HG03439 (cell line): ENCODE measurements around the gene CHRNA4.

Experiments used
- ATAC-seq: cut with Tn5 transposase; IDR thresholded peaks from one replicate; pipeline ENCODE4 v1.9.1; 2021; ENCODE audit warnings: mild to moderate bottlenecking, moderate library complexity; ENCODE audit not compliant: unreplicated experiment

CHRNA4 gene

GRCh38 chr20:63360850-63361518 lies at the start of gene CHRNA4:
CHRNA4 (minus strand) TSS chr20:63361349; CDS start chr20:63361165, 184 bp downstream.
- no peak for ATAC-seq

DNA sequence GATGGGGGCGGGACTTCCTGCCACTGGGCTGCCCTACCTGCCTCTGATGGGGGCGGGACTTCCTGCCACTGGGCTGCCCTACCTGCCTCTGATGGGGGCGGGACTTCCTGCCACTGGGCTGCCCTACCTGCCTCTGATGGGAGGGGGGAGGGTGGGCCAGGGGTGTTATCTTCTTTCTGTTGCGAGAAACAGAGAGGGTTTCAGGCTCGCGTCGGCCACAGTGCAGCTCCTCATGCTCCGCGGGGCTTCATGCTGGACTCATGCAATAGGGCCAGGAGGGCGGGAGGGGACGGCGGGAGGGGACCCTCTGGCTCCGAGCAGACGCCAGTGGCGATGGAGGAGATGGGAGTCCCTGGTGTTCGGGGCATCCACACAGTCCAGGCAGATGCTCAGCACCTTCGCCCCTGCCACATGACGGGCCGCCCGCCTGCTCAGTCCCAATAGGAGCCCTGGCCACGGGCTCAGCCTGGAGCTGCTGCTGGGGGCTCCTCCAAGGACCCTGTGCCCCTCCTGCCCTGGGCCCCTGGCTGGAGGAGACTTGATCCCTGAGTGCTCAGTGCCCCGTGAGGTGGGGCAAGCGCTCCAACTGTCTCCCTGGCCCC lies 48.8 kb upstream of the CHRNA4 start:
- no peak for ATAC-seq

- ATAC-seq: no peak
Measured at GRCh38 chr20:63409066-63409833, 48.1 kb upstream of the CHRNA4 start.

GRCh38 chr20:63408684-63409046 lies 47.5 kb upstream of the CHRNA4 start:
- no peak for ATAC-seq

GRCh38 chr20:63407928-63408683 lies 47.0 kb upstream of the CHRNA4 start:
- no peak for ATAC-seq

- ATAC-seq: no peak
Measured at GRCh38 chr20:63406617-63407245, 45.6 kb upstream of the CHRNA4 start.

DNA sequence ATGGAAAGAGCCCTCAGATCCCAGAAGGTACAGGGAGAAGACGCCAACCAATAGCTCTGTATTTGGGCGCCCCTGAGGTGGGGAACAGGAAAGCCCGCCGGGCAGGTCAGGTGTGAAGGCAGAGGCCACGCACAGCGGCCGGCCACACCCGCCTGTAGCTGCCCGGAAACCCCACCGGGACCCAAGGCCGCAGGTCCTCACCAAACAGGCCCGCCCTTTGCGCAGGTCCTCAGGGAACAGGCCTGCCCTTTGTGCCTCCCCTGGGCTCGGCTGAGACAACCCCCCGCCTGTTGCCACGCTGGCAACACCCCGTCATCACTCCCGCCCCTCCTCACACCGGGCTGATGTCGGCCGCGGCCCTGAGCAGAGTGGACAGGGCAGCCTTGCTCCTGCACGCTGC lies 44.9 kb upstream of the CHRNA4 start:
- no peak for ATAC-seq

GRCh38 chr20:63405102-63405730 lies 44.1 kb upstream of the CHRNA4 start:
- no peak for ATAC-seq

- ATAC-seq: no peak
Measured at GRCh38 chr20:63404129-63405085, 43.3 kb upstream of the CHRNA4 start.

DNA sequence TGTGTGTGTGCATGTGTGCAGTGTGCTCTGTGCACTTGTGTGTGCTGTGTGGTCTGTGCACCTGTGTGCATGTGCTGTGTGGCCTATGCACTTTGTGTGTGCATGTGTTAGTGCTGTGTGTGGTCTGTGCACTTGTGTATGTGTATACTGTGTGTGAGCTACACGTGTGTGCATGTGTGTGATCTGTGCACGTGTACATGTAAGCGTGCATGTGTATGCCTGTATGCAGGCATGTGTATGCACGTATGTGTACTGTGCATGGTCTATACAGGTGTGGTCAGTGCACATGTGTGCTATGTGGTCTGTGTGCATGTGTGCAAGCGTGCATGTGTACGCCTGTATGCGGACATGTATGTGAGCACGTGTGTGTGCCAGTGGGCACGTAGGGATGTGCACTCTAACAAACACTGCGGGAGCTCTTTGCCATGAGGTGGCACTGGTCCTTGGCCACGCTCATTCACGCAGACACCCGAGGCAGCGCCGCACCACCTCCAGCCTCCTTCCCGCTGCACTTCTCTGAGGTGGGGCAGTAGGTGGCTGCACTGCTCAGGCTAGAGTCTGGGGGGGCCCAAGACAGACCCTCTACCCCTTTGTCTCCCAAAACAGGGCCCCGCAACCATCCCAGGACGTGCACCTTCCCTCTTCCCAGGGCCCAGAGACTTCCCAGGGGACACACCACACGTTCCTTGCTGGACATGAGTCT lies 42.4 kb upstream of the CHRNA4 start:
- no peak for ATAC-seq

DNA sequence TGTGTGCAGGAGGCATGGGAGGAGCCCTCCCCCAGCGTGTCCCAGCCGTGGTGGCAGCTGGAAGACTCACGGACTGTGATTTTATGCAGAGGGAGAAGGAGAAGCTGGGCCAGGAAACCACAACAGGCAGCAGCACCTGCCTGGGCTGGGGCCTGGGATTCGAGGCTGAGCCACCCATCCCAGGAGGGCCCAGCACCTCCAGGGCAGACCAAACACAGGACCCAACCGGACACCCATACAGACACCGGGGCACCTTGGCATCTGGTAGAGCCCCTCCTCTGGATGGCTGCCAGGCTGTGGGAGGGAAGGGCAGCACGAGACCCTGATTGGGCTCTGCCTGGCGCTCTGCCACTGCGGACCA lies 41.7 kb upstream of the CHRNA4 start:
- no peak for ATAC-seq

DNA sequence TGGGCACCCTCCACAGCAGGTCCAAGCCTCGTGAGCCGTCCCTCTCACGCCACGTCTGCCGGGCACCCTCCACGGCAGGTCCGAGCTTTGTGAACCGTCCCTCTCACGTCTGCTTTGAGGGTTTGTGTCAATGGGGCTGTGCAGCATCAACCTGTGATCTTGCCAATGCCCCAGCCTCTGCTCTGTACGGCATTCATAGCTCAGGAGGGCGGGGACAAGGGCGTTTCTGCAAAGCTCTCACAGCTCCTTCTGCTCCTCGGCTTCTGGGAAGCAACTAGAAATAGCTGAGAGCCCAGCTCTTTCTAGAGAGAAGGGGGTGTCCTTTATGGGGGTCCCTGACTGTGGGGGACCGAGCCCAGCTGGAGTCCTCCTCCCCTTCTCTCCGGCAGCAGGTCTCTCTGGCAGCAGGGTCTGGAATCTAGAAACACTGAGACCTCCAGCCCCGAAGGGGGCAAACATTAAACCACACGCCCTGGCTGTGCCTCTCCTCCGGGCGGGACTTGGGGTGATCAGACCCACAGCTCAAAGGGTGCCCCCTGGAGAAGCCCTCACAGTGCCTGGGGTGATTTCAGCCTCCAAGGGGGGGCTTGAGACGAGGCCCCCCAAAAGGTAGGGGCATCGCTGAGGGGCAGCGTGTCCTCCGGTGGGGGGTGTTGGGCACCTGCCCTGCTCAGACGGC lies 41.2 kb upstream of the CHRNA4 start:
- no peak for ATAC-seq

DNA sequence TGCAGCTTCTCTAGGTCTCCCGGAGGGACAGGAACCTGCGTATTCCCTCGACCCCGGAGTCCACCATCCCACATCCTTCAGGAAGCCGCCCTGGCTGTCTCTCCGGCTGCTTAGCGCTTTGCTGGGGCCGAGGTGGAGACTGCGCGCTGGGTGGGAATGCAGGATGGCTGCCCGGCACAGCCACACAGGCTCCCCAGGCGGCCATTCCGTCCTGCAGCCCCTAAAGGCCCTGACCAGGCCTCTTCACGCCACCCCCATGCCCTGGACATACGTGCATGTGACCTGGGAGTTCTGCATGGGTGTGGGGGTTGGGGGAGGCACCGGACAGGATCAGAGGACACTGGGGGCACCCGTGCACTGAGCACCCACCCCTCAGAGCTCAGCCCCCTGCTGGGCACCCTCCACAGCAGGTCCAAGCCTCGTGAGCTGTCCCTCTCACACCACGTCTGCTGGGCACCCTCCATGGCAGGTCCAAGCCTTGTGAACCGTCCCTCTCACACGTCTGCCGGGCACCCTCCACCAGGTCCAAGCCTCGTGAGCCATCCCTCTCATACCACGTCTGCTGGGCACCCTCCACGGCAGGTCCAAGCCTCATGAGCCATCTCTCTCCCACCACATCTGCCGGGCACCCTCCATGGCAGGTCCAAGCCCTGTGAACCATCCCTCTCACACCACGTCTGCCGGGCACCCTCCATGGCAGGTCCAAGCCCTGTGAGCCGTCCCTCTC lies 40.4 kb upstream of the CHRNA4 start:
- ATAC-seq: no peak

DNA sequence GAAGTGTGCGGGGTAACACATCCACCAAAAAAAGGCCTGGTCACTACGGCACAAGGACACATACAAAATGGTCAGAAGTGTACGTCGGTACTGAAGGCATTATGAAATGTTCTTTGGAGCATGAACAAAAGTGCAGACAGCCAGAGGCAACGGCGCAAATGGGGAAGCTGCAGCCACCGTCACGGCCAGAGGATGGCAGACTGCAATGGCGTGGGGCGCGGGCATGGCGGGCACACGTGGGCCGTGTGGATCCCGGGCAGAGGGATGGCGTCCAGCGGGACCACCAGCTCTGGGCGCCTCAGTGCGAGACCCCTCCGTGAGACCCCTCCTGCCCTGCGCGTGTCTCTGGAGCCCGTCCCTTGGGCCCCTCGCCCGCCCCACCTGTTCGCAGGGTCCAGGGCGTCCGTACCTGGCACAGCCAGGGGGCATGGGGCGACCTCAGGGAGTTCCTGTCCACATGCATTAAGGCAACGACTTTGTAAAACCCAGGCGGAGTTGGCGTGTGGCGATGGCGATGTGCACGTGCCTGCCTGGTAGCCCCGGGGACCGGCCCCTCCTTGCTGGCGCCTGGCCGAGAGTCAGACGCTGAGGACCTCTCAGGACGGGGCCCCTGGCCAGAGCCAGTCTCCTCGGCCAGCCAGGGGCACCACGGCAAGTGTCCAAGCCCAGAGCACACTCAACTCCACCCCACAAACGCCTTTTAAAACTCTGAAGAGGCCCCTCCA lies 39.5 kb upstream of the CHRNA4 start:
- no peak for ATAC-seq

DNA sequence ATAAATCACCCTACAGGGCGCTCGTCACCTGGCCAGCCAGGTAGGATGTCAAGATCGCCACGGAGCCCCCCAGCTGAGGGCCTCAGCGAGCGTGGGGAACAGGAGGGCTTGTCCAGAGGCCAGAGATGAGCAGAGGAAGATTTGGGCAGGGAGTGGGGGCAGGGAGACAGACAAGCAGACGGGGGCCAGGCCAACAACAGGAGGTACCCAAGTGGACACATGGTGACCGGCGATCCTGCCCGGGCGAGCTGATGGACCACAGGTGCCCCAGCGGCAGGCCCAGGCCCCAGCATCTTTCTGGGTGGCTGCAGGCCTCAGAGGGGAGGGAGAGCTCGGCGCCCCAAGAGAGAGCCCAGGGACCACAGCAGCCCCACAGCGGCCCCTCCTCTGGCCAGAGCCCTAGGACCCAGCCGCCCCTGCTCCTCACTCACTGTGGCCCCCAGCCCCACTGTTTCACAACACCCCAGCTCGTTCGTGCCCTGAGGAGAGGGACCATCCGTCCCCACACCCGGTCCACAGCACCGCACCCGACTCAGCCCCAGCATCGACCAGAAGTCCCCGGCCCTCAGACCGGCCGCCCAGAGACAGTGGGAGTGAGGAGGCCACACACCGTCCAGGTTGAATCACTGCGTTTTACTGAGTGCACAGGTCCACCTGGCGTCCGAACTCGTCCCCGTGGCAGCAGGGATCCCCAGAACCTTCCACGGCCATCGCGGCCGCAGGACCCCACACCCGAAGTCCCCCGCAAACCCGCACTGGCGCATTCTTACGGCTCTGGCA lies 38.6 kb upstream of the CHRNA4 start:
- ATAC-seq: no peak
